Neural progenitor cell (in vitro differentiated cells): ENCODE results near the gene TREM2. TPM values are rescaled to one million over a fixed set of nuclear protein-coding genes. Genes with fewer than 3 reads are reported as not detected.

Source experiments
- DNase-seq: peaks from one replicate; pipeline ENCODE4 v3.0.0-alpha.2; 2016; ENCODE audit warnings: low spot score
- H2AFZ ChIP-seq: fragments of 200-600 bp; sonication (generic); replicated peaks from 2 replicates; pipeline ENCODE4 v1.6.1; 2016; ENCODE audit warnings: antibody characterized with exemption
- H3F3A ChIP-seq: fragments of 200-600 bp; sonication (generic); 2 replicates; pipeline ENCODE4 v1.6.1; 2016; ENCODE audit warnings: antibody characterized with exemption, low read depth
- H3K27ac ChIP-seq: fragments of 200-600 bp; sonication (generic); 2 replicates; pipeline ENCODE4 v1.5.1; 2016; ENCODE audit warnings: mild to moderate bottlenecking
- H3K27me3 ChIP-seq: fragments of 200-600 bp; sonication (generic); 2 replicates; pipeline ENCODE4 v1.6.1; 2016; ENCODE audit warnings: mild to moderate bottlenecking, moderate library complexity
- H3K36me3 ChIP-seq: fragments of 200-600 bp; sonication (generic); 2 replicates; pipeline ENCODE4 v1.5.1; 2016
- H3K4me1 ChIP-seq: fragments of 200-600 bp; sonication (generic); 2 replicates; pipeline ENCODE4 v1.6.1; 2016; ENCODE audit warnings: mixed run types
- H3K4me2 ChIP-seq: fragments of 200-600 bp; sonication (generic); 2 replicates; pipeline ENCODE4 v1.6.1; 2016
- H3K4me3 ChIP-seq: fragments of 200-600 bp; sonication (generic); 2 replicates; pipeline ENCODE4 v1.5.1; 2016
- H3K79me2 ChIP-seq: fragments of 200-600 bp; sonication (generic); 2 replicates; pipeline ENCODE4 v1.6.1; 2016; ENCODE audit warnings: low read depth
- H3K9ac ChIP-seq: fragments of 200-600 bp; sonication (generic); 2 replicates; pipeline ENCODE4 v1.6.1; 2016
- H3K9me3 ChIP-seq: fragments of 200-600 bp; sonication (generic); 2 replicates; pipeline ENCODE4 v1.5.1; 2016; ENCODE audit warnings: low read depth
- H4K20me1 ChIP-seq: fragments of 200-600 bp; sonication (generic); 2 replicates; pipeline ENCODE4 v1.6.1; 2016; ENCODE audit warnings: low read depth
- H3K27ac Mint-ChIP-seq: 3 replicates; pipeline ENCODE4 v1.8.0; 2021; ENCODE audit warnings: mixed read lengths
- H3K27me3 Mint-ChIP-seq: 2 replicates; pipeline ENCODE4 v1.8.0; 2022; ENCODE audit warnings: low read depth, mild to moderate bottlenecking, inconsistent platforms, moderate library complexity, mixed read lengths; ENCODE audit not compliant: insufficient read depth
- H3K36me3 Mint-ChIP-seq: 3 replicates; pipeline ENCODE4 v1.8.0; 2021; ENCODE audit warnings: mixed read lengths
- H3K4me1 Mint-ChIP-seq: 3 replicates; pipeline ENCODE4 v1.8.0; 2021; ENCODE audit warnings: mixed read lengths
- H3K4me3 Mint-ChIP-seq: 3 replicates; pipeline ENCODE4 v1.8.0; 2021; ENCODE audit warnings: mild to moderate bottlenecking, moderate library complexity, mixed read lengths
- H3K9me3 Mint-ChIP-seq: 3 replicates; pipeline ENCODE4 v1.8.0; 2020; ENCODE audit warnings: mixed read lengths
- CTCF ChIP-seq: fragments of 200-600 bp; sonication (generic); IDR thresholded peaks from 2 replicates; pipeline ENCODE4 v1.5.1; 2017; ENCODE audit warnings: antibody characterized with exemption, mild to moderate bottlenecking
- EZH2 ChIP-seq: fragments of 200-600 bp; sonication (generic); IDR thresholded peaks from 2 replicates; pipeline ENCODE4 v1.6.1; 2017; ENCODE audit warnings: antibody characterized with exemption, mild to moderate bottlenecking, moderate library complexity
- EZH2phosphoT487 ChIP-seq: fragments of 200-600 bp; sonication (generic); IDR thresholded peaks from 2 replicates; pipeline ENCODE4 v1.6.1; 2017; ENCODE audit warnings: antibody characterized with exemption
- total RNA-seq: library from RNA; depleted of rRNA; stranded (reverse); fragments of >200 nt; gene quantifications from 2 replicates; pipeline ENCODE4 v1.2.3, GENCODE V29; 2015; ENCODE audit warnings: low replicate concordance

The TREM2 gene
- total RNA-seq, 1 donor from 2014 or later: not detected

- no peaks in the 10 kb centered on the region for H3K79me2 ChIP-seq
- DNase-seq: no peak
- no peaks in the 10 kb centered on the region for H4K20me1 ChIP-seq
- H3K27me3 ChIP-seq: no peaks in the 10 kb centered on the region
- H3K9me3 ChIP-seq: no peaks in the 10 kb centered on the region
- no peak overlapping the region for H2AFZ ChIP-seq
- peaks cover 2% of the 10 kb centered on the region for H3K36me3 Mint-ChIP-seq
- H3K4me3 Mint-ChIP-seq: no peak overlapping the region
- no peak overlapping the region for H3K4me3 ChIP-seq
- no peak overlapping the region for H3K9ac ChIP-seq
- H3K9me3 Mint-ChIP-seq: peaks cover 2% of the 10 kb centered on the region
- H3K4me1 Mint-ChIP-seq: peaks cover 9% of the 10 kb centered on the region
- H3K27ac ChIP-seq: no peak overlapping the region
- no peaks in the 10 kb centered on the region for H3K4me1 ChIP-seq
- no peak overlapping the region for H3K4me2 ChIP-seq
- TF ChIP-seq EZH2phosphoT487 (no peak), EZH2 (no peak), CTCF (no peak)
- H3K27me3 Mint-ChIP-seq: no peaks in the 10 kb centered on the region
- H3K36me3 ChIP-seq: no peaks in the 10 kb centered on the region
- no peaks in the 10 kb centered on the region for H3F3A ChIP-seq
- H3K27ac Mint-ChIP-seq: no peak overlapping the region
Measured at GRCh38 chr6:41204156-41204555, 41.2 kb upstream of the TREM2 start.

- no peaks in the 10 kb centered on the region for H3K9me3 Mint-ChIP-seq
- Histone ChIP-seq H2AFZ (no peak overlapping the region), H3K4me2 (no peak overlapping the region), H3K9me3 (no peaks in the 10 kb centered on the region), H3K9ac (no peak overlapping the region), H3K4me1 (no peaks in the 10 kb centered on the region), H3K27me3 (no peaks in the 10 kb centered on the region), H3K79me2 (no peaks in the 10 kb centered on the region), H3K36me3 (no peaks in the 10 kb centered on the region), H3F3A (no peaks in the 10 kb centered on the region), H3K27ac (no peak overlapping the region), H3K4me3 (no peak overlapping the region), H4K20me1 (no peaks in the 10 kb centered on the region)
- TF ChIP-seq EZH2phosphoT487 (no peak), EZH2 (no peak), CTCF (no peak)
- H3K4me3 Mint-ChIP-seq: no peak overlapping the region
- DNase-seq: no peak
- H3K27me3 Mint-ChIP-seq: no peaks in the 10 kb centered on the region
- peaks cover 9% of the 10 kb centered on the region for H3K4me1 Mint-ChIP-seq
- H3K36me3 Mint-ChIP-seq: no peaks in the 10 kb centered on the region
- H3K27ac Mint-ChIP-seq: no peak overlapping the region
Measured at GRCh38 chr6:41201764-41202173, 38.9 kb upstream of the TREM2 start.

GRCh38 chr6:41200901-41201763 is 38.2 kb upstream of the TREM2 start, which contains the start of gene TREML2:
TREML2 (minus strand) TSS chr6:41201149; CDS start chr6:41201008, 141 bp downstream.
- H3K4me1 Mint-ChIP-seq: peaks cover 9% of the 10 kb centered on the region
- Histone ChIP-seq H3K79me2 (no peaks in the 10 kb centered on the region), H3K9me3 (no peaks in the 10 kb centered on the region), H3F3A (no peaks in the 10 kb centered on the region), H3K36me3 (no peaks in the 10 kb centered on the region), H3K27me3 (no peaks in the 10 kb centered on the region), H3K4me3 (no peak within 1 kb of the TSS), H3K27ac (no peak within 1 kb of the TSS), H3K4me1 (no peaks in the 10 kb centered on the region), H4K20me1 (no peaks in the 10 kb centered on the region), H2AFZ (peak within 1 kb of the TSS; percentile 57), H3K9ac (no peak within 1 kb of the TSS), H3K4me2 (no peak within 1 kb of the TSS)
- no peaks in the 10 kb centered on the region for H3K9me3 Mint-ChIP-seq
- H3K27me3 Mint-ChIP-seq: no peaks in the 10 kb centered on the region
- peak within 1 kb of the TSS; percentile 15 for H3K27ac Mint-ChIP-seq
- no peak for DNase-seq
- H3K36me3 Mint-ChIP-seq: no peaks in the 10 kb centered on the region
- H3K4me3 Mint-ChIP-seq: no peak within 1 kb of the TSS
- TF ChIP-seq EZH2phosphoT487: no peak
- no peak for TF ChIP-seq CTCF
- TF ChIP-seq EZH2: no peak
